Measurements from ENCODE around the gene ICAM5.

GRCh38 chr19:10321417-10321797, 31.7 kb downstream of the ICAM5 start:
- TF ChIP-seq POLR2AphosphoS5 (IDR thresholded peaks at IDR 0.05; ENCODE audit: borderline replicate concordance, low read depth, low read length) (no peak), EZH2 (IDR thresholded peaks at IDR 0.05) (no peak)

Measured in SK-N-MC (cell line).